ENCODE results near the gene CCR2.

Gene CCR2

DNA sequence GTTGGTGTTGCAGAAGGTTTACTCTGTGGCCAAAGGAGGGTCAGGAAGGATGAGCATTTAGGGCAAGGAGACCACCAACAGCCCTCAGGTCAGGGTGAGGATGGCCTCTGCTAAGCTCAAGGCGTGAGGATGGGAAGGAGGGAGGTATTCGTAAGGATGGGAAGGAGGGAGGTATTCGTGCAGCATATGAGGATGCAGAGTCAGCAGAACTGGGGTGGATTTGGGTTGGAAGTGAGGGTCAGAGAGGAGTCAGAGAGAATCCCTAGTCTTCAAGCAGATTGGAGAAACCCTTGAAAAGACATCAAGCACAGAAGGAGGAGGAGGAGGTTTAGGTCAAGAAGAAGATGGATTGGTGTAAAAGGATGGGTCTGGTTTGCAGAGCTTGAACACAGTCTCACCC lies 20.8 kb downstream of the CCR2 start:
- Histone ChIP-seq H3K27ac (no peak overlapping the region), H3K27me3 (replicated peaks) (peaks cover 23% of the 10 kb centered on the region)
- in situ Hi-C loops (cut with HindIII; ENCODE audit: low pct_ligation_motif_present, low sequenced_read_pairs) = no loop called here

GRCh38 chr3:46375218-46375617 lies 21.3 kb downstream of the CCR2 start:
- Histone ChIP-seq H3K36me3 (replicated peaks) (no peaks in the 10 kb centered on the region), H3K4me3 (ENCODE audit: low read depth, low read length) (no peak overlapping the region), H3K27me3 (replicated peaks) (peaks cover 23% of the 10 kb centered on the region), H3K27ac (no peak overlapping the region)
- no peak for DNase-seq
- in situ Hi-C loops (cut with HindIII; ENCODE audit: low pct_ligation_motif_present, low sequenced_read_pairs) = no loop called here
- TF ChIP-seq, protein P1, sequence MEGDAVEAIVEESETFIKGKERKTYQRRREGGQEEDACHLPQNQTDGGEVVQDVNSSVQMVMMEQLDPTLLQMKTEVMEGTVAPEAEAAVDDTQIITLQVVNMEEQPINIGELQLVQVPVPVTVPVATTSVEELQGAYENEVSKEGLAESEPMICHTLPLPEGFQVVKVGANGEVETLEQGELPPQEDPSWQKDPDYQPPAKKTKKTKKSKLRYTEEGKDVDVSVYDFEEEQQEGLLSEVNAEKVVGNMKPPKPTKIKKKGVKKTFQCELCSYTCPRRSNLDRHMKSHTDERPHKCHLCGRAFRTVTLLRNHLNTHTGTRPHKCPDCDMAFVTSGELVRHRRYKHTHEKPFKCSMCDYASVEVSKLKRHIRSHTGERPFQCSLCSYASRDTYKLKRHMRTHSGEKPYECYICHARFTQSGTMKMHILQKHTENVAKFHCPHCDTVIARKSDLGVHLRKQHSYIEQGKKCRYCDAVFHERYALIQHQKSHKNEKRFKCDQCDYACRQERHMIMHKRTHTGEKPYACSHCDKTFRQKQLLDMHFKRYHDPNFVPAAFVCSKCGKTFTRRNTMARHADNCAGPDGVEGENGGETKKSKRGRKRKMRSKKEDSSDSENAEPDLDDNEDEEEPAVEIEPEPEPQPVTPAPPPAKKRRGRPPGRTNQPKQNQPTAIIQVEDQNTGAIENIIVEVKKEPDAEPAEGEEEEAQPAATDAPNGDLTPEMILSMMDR (IDR thresholded peaks at IDR 0.05; ENCODE audit: low read depth, low read length, missing control alignments) = no peak

More for the DNA sequence above, 20.8 kb downstream of the CCR2 start:
- TF ChIP-seq, protein P1 (IDR thresholded peaks at IDR 0.05; ENCODE audit: low read depth, low read length, missing control alignments) = no peak
- DNase-seq = no peak
- Histone ChIP-seq H3K36me3 (replicated peaks) (no peaks in the 10 kb centered on the region), H3K4me3 (ENCODE audit: low read depth, low read length) (no peak overlapping the region)

- Histone ChIP-seq H3K27me3 (replicated peaks) (peaks cover 21% of the 10 kb centered on the region), H3K4me3 (ENCODE audit: low read depth, low read length) (no peak overlapping the region), H3K36me3 (replicated peaks) (no peaks in the 10 kb centered on the region), H3K27ac (no peak overlapping the region)
- TF ChIP-seq, protein P1 (IDR thresholded peaks at IDR 0.05; ENCODE audit: low read depth, low read length, missing control alignments) = no peak
- DNase-seq = no peak
- in situ Hi-C loops (cut with HindIII; ENCODE audit: low pct_ligation_motif_present, low sequenced_read_pairs) = no loop called here
Observed at GRCh38 chr3:46375814-46376213, 21.9 kb downstream of the CCR2 start.

- in situ Hi-C loops (cut with HindIII; ENCODE audit: low pct_ligation_motif_present, low sequenced_read_pairs) = no loop called here
- TF ChIP-seq, protein P1 (IDR thresholded peaks at IDR 0.05; ENCODE audit: low read depth, low read length, missing control alignments) = peak; percentile 87
- Histone ChIP-seq H3K27ac (no peak overlapping the region), H3K36me3 (replicated peaks) (no peaks in the 10 kb centered on the region), H3K27me3 (replicated peaks) (peaks cover 17% of the 10 kb centered on the region), H3K4me3 (ENCODE audit: low read depth, low read length) (no peak overlapping the region)
- peak; percentile 58 for DNase-seq
Observed at GRCh38 chr3:46378426-46378942, 24.6 kb downstream of the CCR2 start.

- H3K36me3 ChIP-seq (replicated peaks) = no peaks in the 10 kb centered on the region
- no peak overlapping the region for H3K4me3 ChIP-seq (ENCODE audit: low read depth, low read length)
- in situ Hi-C loops (cut with HindIII; ENCODE audit: low pct_ligation_motif_present, low sequenced_read_pairs) = no loop called here
- H3K27me3 ChIP-seq (replicated peaks) = peaks cover 5% of the 10 kb centered on the region
- DNase-seq = no peak
- H3K27ac ChIP-seq = no peak overlapping the region
- TF ChIP-seq, protein P1 (IDR thresholded peaks at IDR 0.05; ENCODE audit: low read depth, low read length, missing control alignments) = no peak
Observed at GRCh38 chr3:46380471-46381221, 26.7 kb downstream of the CCR2 start.
